K562 (cell line): ENCODE results near the gene ZNF460. TPM values are rescaled to one million over a fixed set of nuclear protein-coding genes. Genes with fewer than 3 reads are reported as not detected.

Experiments used
- AFF1 ChIP-seq, 2 experiments: fragments of 450-650 bp; IDR thresholded peaks; 2 replicates each; pipeline ENCODE4 v1.6.1; 2018; ENCODE audit warnings: mild to moderate bottlenecking in 2 of 2, low read depth in 1 of 2; ENCODE audit not compliant: partially characterized antibody in 2 of 2
- HIVEP1 ChIP-seq: fragments of 250-450 bp; sonication (Bioruptor Pico); IDR thresholded peaks from 2 replicates; pipeline ENCODE4 v1.4.0; 2020; ENCODE audit warnings: mild to moderate bottlenecking
- MBD1 ChIP-seq: fragments of 250-450 bp; sonication (Bioruptor Pico); IDR thresholded peaks from 2 replicates; pipeline ENCODE4 v1.8.0; 2022; ENCODE audit warnings: inconsistent platforms
- MGA ChIP-seq: fragments of 450-650 bp; IDR thresholded peaks from 2 replicates; pipeline ENCODE4 v1.6.1; 2016; ENCODE audit warnings: mild to moderate bottlenecking, moderate library complexity
- RBM25 ChIP-seq: fragments of 200-400 bp; formaldehyde crosslinking; IDR thresholded peaks from 2 replicates; pipeline ENCODE4 v1.6.1; 2018; ENCODE audit warnings: low read length, low read depth, moderate library complexity; ENCODE audit not compliant: severe bottlenecking
- TBP ChIP-seq: optimal IDR thresholded peaks from 2 replicates; pipeline ENCODE3; 2011; ENCODE audit warnings: low read depth, low read length, improper control_type of control experiment
- ZNF146 ChIP-seq: IDR thresholded peaks from one replicate; pipeline ENCODE4 v1.6.1; 2018; ENCODE audit warnings: missing compliant biosample characterization; ENCODE audit not compliant: unreplicated experiment
- ZNF274 ChIP-seq: IDR thresholded peaks from 2 replicates; pipeline ENCODE4 v1.6.1; 2011; ENCODE audit warnings: low read depth, mild to moderate bottlenecking, low read length, moderate library complexity, borderline replicate concordance
- ZNF764 ChIP-seq: fragments of 250-450 bp; sonication (Bioruptor Pico); IDR thresholded peaks from 2 replicates; pipeline ENCODE4 v1.4.0; 2020; ENCODE audit warnings: low read depth, mild to moderate bottlenecking, moderate library complexity
- polyA plus RNA-seq, 8 experiments: library from polyadenylated mRNA; depleted of rRNA in 4 of 8; stranded (reverse) in 5 of 8; unstranded in 3 of 8; fragments of >200 nt; fragmentation: Nextera tagmentation in 2 of 8; fragmentation: Illumina TruSeq in 1 of 8; extraction: Ambion mirVana in 2 of 8; extraction: Trizol in 1 of 8; gene quantifications; 2 replicates each; pipeline versions ENCODE4 v1.2.1 to v1.2.3, GENCODE V29; 2011 to 2014; ENCODE audit warnings: inconsistent platforms in 1 of 8, missing spikeins in 1 of 8
- total RNA-seq, 7 experiments: library from RNA; depleted of rRNA in 6 of 7; stranded (reverse); fragments of >200 nt in 6 of 7; fragmentation: Illumina TruSeq in 2 of 7; extraction: Trizol in 2 of 7; gene quantifications; 2 replicates each; pipeline versions ENCODE4 v1.2.1 to v1.2.3, GENCODE V29; 2011 to 2021; ENCODE audit warnings: low replicate concordance in 1 of 7

The ZNF460 gene
- total and polyA plus RNA-seq, 9 of the 15 experiments (the other 6 are each of a cell fraction or from before 2014, with no cell fraction given): 0.45 to 36.2 (median 16.6) TPM

GRCh38 chr19:57280165-57280961 is at the start of gene ZNF460 (continued):
- TF ChIP-seq MGA (no peak), RBM25 (no peak), TBP (peak; percentile 48), MBD1 (CRISPR knock-in tag) (no peak), AFF1 (IDR thresholded peaks at IDR 0.05; ENCODE audit: low read depth in 1 of 2, partially characterized antibody in 2 of 2) (peak in 1 of 2 experiments; percentile 87), HIVEP1 (no peak), ZNF146 (CRISPR knock-in tag) (no peak), ZNF764 (CRISPR knock-in tag) (no peak), ZNF274 (no peak)
